RWPE2 (cell line): ENCODE measurements around the gene KCTD11.

Experiments
- ATAC-seq: fragments of 200-7000 bp; cut with Tn5 transposase; 3 replicates; pipeline ENCODE4 v1.9.1; 2021; ENCODE audit warnings: low read depth
- DNase-seq: peaks from one replicate; pipeline ENCODE4 v3.0.0-alpha.2; 2020; ENCODE audit warnings: low spot score
- H3K27ac ChIP-seq: fragments of 450-650 bp; 2 replicates; pipeline ENCODE4 v1.5.1; 2017; ENCODE audit warnings: mild to moderate bottlenecking; ENCODE audit not compliant: poor library complexity, severe bottlenecking
- H3K27me3 ChIP-seq: fragments of 250-450 bp; sonication (Bioruptor Pico); 2 replicates; pipeline ENCODE4 v1.5.1; 2021; ENCODE audit warnings: mild to moderate bottlenecking, moderate library complexity; ENCODE audit not compliant: insufficient read depth, poor library complexity, severe bottlenecking
- H3K36me3 ChIP-seq: fragments of 250-450 bp; sonication (Bioruptor Pico); 2 replicates; pipeline ENCODE4 v1.5.1; 2020; ENCODE audit warnings: low read depth, mild to moderate bottlenecking, moderate library complexity
- H3K4me1 ChIP-seq: fragments of 250-450 bp; sonication (Bioruptor Pico); 2 replicates; pipeline ENCODE4 v1.5.1; 2021; ENCODE audit warnings: mild to moderate bottlenecking, moderate library complexity; ENCODE audit not compliant: insufficient read depth, poor library complexity, severe bottlenecking
- H3K4me3 ChIP-seq: fragments of 250-450 bp; sonication (Bioruptor Pico); 2 replicates; pipeline ENCODE4 v1.5.1; 2021; ENCODE audit warnings: mild to moderate bottlenecking, moderate library complexity; ENCODE audit not compliant: severe bottlenecking
- H3K9me3 ChIP-seq: fragments of 250-450 bp; sonication (Bioruptor Pico); 2 replicates; pipeline ENCODE4 v1.5.1; 2021; ENCODE audit warnings: mild to moderate bottlenecking, moderate library complexity; ENCODE audit not compliant: severe bottlenecking
- CTCF ChIP-seq: fragments of 450-650 bp; IDR thresholded peaks from one replicate; pipeline ENCODE4 v1.5.1; 2017; ENCODE audit warnings: mild to moderate bottlenecking, moderate library complexity; ENCODE audit not compliant: poor library complexity, severe bottlenecking

The KCTD11 gene

DNA sequence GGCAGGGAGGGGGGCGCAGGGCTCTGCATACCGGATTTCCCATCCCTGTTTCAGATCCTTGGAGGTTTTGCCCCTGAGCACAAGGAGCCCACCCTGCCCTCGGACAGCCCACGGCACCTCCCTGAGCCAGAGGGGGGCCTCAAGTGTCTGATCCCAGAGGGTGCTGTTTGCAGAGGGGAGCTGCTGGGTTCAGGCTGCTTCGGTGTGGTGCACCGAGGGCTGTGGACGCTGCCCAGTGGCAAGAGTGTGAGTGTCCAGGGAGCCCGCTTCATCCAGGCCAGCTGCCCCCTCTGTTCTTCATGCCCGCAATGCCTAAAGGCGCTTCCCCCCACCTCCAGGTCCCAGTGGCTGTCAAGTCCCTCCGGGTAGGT, 31.4 kb downstream of the KCTD11 start:
- H3K27me3 ChIP-seq: no peaks in the 10 kb centered on the region

GRCh38 chr17:7383742-7384488, 32.0 kb downstream of the KCTD11 start:
- no peak for TF ChIP-seq CTCF
- DNase-seq (no peak), ATAC-seq (no peak)
- Histone ChIP-seq H3K4me3 (no peak overlapping the region), H3K36me3 (peaks cover 25% of the 10 kb centered on the region), H3K9me3 (no peaks in the 10 kb centered on the region), H3K27ac (no peak overlapping the region), H3K4me1 (peaks cover 2% of the 10 kb centered on the region), H3K27me3 (no peaks in the 10 kb centered on the region)

More for the DNA sequence above, 31.4 kb downstream of the KCTD11 start:
- H3K36me3 ChIP-seq: peaks cover 19% of the 10 kb centered on the region
- DNase-seq (no peak), ATAC-seq (no peak)
- no peak overlapping the region for H3K4me3 ChIP-seq
- no peaks in the 10 kb centered on the region for H3K9me3 ChIP-seq
- H3K27ac ChIP-seq: no peak overlapping the region
- TF ChIP-seq CTCF: no peak
- H3K4me1 ChIP-seq: peaks cover 2% of the 10 kb centered on the region

GRCh38 chr17:7384489-7385081, 32.6 kb downstream of the KCTD11 start:
- Histone ChIP-seq H3K4me1 (peaks cover 2% of the 10 kb centered on the region), H3K36me3 (peaks cover 32% of the 10 kb centered on the region), H3K27ac (no peak overlapping the region), H3K27me3 (no peaks in the 10 kb centered on the region), H3K4me3 (no peak overlapping the region), H3K9me3 (no peaks in the 10 kb centered on the region)
- ATAC-seq (no peak), DNase-seq (no peak)
- no peak for TF ChIP-seq CTCF

DNA sequence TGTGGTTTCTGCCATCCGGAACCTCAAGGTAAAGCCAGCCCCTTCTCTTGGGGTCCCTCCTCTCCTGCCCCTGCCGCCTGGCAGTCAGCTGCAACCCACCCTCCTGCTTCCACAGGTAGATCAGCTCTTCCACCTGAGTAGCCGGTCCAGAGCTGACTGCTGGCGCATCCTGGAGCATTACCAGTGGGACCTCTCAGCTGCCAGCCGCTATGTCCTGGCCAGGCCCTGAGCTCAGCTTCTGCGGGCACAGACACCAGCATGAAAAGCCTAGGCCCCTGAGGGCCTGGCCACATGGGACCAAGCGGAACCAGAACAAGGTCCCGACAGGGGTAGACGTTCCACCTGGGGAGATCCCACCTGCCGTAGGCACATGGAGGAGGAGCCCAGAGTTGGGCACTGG, 36.9 kb downstream of the KCTD11 start:
- H3K27me3 ChIP-seq: no peaks in the 10 kb centered on the region
- ATAC-seq (no peak), DNase-seq (no peak)
- no peak overlapping the region for H3K27ac ChIP-seq
- no peaks in the 10 kb centered on the region for H3K4me1 ChIP-seq
- no peaks in the 10 kb centered on the region for H3K9me3 ChIP-seq
- H3K4me3 ChIP-seq: no peak overlapping the region
- peaks cover 56% of the 10 kb centered on the region for H3K36me3 ChIP-seq
- TF ChIP-seq CTCF: no peak
